GM18505 (cell line): ENCODE results near the gene NPIPB6.

Experiments used
- ATAC-seq: cut with Tn5 transposase; IDR thresholded peaks from one replicate; pipeline ENCODE4 v1.9.1; 2021; ENCODE audit not compliant: unreplicated experiment
- POLR2A ChIP-seq: IDR thresholded peaks from 4 replicates; pipeline ENCODE4 v1.6.1; 2011; ENCODE audit warnings: borderline replicate concordance; ENCODE audit not compliant: insufficient read depth, insufficient read length; ENCODE audit errors: extremely low read depth

NPIPB6 gene

GRCh38 chr16:28326881-28327610 lies 36.3 kb downstream of the NPIPB6 start:
- ATAC-seq: no peak

GRCh38 chr16:28324887-28325279 lies 38.4 kb downstream of the NPIPB6 start:
- no peak for ATAC-seq
- TF ChIP-seq POLR2A: no peak

More at GRCh38 chr16:28326881-28327610, 36.3 kb downstream of the NPIPB6 start:
- no peak for TF ChIP-seq POLR2A

DNA sequence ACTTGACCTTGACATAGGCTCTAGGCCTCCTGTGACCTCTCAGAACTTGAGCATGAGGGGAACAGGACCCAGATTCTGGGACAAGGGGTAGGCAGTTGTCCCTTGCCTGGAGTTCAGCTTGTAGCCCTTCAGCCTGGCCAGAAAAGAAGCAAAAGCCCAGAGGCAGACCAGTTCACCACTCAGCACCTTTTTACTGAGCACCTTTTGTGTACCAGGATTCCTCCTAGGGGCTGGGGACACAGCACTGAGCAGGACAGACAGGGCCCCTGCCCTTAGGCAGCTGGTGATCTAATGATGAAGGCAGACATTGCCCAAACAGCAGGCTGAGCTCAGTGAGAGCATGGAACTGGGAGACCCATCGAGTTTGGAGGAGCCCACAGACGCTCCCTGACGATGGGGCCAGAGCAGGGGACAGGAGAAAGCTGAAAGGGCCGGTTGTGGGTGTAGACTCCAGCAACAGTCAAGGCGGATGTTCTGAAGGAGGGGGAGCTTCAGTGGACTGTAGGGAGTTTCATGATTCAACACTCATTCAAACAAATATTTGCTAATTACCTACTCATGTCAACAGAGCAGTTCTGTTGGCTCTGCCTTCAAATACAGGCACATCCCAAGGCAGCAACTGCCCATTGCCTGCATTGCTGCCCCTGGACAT lies 38.9 kb downstream of the NPIPB6 start:
- TF ChIP-seq POLR2A: no peak
- ATAC-seq: no peak

GRCh38 chr16:28321700-28322411 lies 41.5 kb downstream of the NPIPB6 start:
- TF ChIP-seq POLR2A: no peak
- ATAC-seq: no peak

DNA sequence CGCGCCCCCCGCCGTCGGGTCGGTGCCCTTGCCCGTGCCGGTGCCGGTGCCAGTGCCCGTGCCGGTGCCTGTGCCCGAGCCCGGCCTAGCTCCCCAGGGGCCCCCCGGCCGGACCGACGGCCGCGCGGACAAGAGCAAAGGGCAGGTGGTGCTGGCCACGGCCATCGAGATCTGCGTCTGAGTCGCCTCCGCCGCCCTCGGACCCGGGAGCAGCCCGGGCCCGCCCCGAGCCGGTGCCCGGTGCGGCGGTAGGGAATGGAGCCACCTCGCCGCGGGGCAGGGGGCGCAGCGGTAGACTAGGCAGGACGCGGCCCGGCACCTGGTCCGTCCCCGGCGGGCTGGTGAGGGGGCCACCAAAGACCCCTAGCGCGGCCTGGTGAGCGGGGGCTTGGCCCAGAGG lies 42.6 kb downstream of the NPIPB6 start:
- no peak for TF ChIP-seq POLR2A

DNA sequence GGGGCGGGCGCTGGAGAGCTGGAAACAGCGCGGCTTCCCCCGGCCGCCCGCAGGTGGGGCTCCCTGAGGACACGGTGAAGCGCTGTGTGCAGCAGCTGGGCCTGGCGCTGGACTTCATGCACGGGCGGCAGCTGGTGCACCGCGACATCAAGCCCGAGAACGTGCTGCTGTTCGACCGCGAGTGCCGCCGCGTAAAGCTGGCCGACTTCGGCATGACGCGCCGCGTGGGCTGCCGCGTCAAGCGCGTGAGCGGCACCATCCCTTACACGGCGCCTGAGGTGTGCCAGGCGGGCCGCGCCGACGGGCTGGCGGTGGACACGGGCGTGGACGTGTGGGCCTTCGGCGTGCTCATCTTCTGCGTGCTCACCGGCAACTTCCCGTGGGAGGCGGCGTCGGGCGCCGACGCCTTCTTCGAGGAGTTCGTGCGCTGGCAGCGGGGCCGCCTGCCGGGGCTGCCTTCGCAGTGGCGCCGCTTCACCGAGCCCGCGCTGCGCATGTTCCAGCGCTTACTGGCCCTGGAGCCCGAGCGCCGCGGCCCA lies 43.2 kb downstream of the NPIPB6 start:
- no peak for ATAC-seq
- TF ChIP-seq POLR2A: no peak

More for the DNA sequence above, 42.6 kb downstream of the NPIPB6 start:
- ATAC-seq: no peak

GRCh38 chr16:28319476-28320022 lies 43.8 kb downstream of the NPIPB6 start:
- TF ChIP-seq POLR2A: no peak
- ATAC-seq: no peak

DNA sequence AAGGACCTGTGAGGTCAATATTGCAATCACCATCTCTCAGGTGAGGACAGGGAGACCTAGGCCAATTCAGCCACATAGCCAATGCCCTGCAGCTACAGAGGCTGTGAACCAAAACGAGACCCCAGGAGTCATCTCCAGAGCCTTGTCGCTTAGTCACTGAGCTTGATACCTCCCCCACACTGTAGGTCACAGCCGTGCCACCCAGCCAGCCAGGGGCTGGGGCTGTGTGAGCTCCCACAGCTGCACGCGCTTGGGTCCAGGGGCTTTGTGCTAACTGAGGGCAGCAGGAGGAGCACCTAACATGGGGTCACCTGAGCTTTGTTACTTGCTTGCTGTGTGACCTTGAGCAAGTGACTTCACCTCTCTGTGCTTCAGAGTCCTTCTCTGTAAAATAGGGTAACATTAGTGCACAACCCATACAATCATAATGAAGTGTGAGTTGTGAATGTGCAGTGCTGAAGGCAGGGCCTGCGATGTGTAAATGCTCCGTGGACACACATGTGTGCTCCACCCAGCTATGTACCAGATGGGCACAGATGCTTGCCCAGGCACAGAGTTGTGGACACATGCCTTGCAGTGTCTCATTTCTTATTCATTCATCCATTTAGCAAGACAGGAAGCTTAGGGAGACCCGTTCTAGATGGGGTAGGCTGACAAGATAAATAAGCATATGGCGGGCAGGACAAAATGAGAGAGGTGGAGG lies 45.1 kb downstream of the NPIPB6 start:
- TF ChIP-seq POLR2A: no peak
- ATAC-seq: no peak

GRCh38 chr16:28317040-28317880 lies 46.0 kb downstream of the NPIPB6 start:
- TF ChIP-seq POLR2A: no peak
- no peak for ATAC-seq

GRCh38 chr16:28316054-28316453 lies 47.3 kb downstream of the NPIPB6 start:
- no peak for ATAC-seq
- TF ChIP-seq POLR2A: no peak

GRCh38 chr16:28313587-28313986 lies 49.7 kb downstream of the NPIPB6 start:
- TF ChIP-seq POLR2A: no peak
- ATAC-seq: no peak

- no peak for TF ChIP-seq POLR2A
- no peak for ATAC-seq
Observed at GRCh38 chr16:28312327-28312726, 51.0 kb downstream of the NPIPB6 start.
